ENCODE results near the gene SLC25A23.
A peak's percentile ranks its signal among the peaks of the same experiment; 100 is the strongest.
"Not testable (repeated sequence)": the region's sequence is repeated elsewhere in the genome, so short reads cannot be mapped to it uniquely, and the experiment has no call there.

SLC25A23 gene

DNA sequence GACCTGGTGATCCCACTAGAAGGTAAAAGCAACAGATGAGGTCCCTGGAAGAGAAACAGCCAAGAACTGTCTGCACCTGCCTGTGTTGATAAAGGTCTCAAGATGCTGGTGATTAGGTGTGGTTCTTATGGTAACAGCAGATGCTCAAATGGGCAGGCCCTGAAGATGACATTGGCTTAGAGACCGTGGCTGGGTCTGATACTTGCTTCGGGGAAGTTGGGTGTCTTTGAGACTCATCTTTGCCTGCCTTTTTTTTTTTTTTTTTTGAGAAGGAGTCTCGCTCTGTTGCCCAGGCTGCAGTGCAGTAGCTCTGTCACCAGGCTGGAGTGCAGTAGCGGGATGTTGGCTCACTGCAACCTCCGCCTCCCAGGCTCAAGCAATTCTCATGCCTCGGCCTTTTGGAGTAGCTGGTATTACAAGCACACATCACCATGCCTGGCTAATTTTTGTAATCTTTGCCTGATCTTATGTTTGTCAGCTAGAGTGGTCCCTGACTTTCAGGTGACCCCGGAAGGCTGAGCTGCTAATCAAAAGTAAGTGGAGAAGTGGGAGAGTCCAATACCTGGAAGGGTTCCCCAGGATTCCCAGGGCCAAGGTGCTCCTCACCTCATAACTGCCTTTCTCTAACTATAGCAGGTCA lies 7.9 kb downstream of the SLC25A23 start:
- H3K4me1 Mint-ChIP-seq, result no peaks in the 10 kb centered on the region
- no peak overlapping the region for H3K27ac Mint-ChIP-seq
- H3K4me3 Mint-ChIP-seq, result no peak overlapping the region
- ATAC-seq, result no peak
- peaks cover 4% of the 10 kb centered on the region for H3K9me3 Mint-ChIP-seq
- H3K27me3 Mint-ChIP-seq, result no peaks in the 10 kb centered on the region
- H3K36me3 Mint-ChIP-seq, result peaks cover 63% of the 10 kb centered on the region

DNA sequence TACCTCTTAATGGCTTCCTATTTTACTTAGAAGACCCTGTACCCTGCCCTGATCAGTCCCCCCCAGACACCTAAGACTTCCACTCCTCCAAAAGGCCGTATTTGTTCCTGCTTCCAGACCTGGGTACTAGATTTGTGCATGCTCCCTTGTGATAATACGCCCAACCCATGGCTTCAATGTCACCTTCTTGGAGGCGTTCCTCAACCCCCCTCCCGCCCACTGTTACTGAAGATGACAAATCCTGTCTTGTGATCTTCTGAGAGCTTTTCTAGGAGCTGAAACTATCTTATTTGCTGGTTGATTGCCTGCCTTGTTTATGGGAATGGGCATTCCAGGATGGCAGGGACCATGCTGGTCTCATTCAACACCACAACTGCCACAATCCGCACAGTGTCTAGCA lies 9.4 kb downstream of the SLC25A23 start:
- no peak for ATAC-seq
- Mint-ChIP-seq H3K27ac (no peak overlapping the region), H3K36me3 (peaks cover 65% of the 10 kb centered on the region), H3K4me3 (no peak overlapping the region), H3K27me3 (no peaks in the 10 kb centered on the region), H3K4me1 (no peaks in the 10 kb centered on the region), H3K9me3 (peaks cover 5% of the 10 kb centered on the region)

GRCh38 chr19:6448045-6448444 lies 11.5 kb downstream of the SLC25A23 start:
- Mint-ChIP-seq H3K4me1 (no peaks in the 10 kb centered on the region), H3K36me3 (peaks cover 51% of the 10 kb centered on the region), H3K9me3 (peaks cover 2% of the 10 kb centered on the region), H3K4me3 (no peak overlapping the region), H3K27me3 (no peaks in the 10 kb centered on the region), H3K27ac (no peak overlapping the region)
- ATAC-seq, result no peak

DNA sequence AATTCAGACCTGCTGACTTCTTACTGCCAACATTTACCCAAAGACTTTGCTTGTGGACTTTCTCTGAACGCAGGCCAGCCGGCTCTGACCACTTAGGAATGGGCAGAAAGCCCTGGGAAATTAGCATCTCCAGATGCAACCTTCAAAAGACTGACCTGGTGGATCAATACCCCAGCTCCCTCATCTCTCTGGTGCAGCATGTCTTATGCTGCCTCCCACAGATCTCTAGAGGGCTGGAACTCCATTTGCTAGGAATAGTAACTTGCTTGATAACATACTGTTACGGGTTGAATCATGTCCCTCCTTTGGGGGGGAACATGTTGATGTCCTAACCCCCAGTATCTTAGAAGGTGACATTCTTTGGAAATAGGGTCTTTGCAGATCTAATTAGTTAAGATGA lies 13.1 kb downstream of the SLC25A23 start:
- H3K9me3 Mint-ChIP-seq, result peaks cover 2% of the 10 kb centered on the region
- H3K4me3 Mint-ChIP-seq, result no peak overlapping the region
- no peaks in the 10 kb centered on the region for H3K4me1 Mint-ChIP-seq
- peaks cover 39% of the 10 kb centered on the region for H3K36me3 Mint-ChIP-seq
- ATAC-seq, result no peak
- no peak overlapping the region for H3K27ac Mint-ChIP-seq
- H3K27me3 Mint-ChIP-seq, result no peaks in the 10 kb centered on the region

DNA sequence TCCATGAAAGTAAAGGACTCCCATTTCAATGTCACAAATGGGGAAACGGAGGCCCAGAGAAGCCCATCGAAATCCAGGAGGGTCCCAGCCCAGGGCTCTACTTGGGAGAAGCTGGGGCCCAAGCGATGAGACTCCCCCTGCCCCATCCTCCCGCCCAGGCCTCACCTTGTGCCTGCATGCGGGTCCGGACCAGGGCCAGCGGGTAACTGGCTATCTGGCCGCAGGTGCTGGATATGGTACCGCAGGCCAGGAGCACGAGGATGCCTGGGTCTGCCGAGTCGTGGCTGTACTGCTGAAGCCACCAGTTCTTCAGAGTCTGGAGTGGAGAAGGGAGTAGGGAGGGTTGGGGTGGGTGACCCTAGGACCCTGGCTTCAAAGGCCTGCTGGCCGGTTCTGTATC lies 15.6 kb downstream of the SLC25A23 start:
- peaks cover 6% of the 10 kb centered on the region for H3K4me1 Mint-ChIP-seq
- peaks cover 2% of the 10 kb centered on the region for H3K9me3 Mint-ChIP-seq

DNA sequence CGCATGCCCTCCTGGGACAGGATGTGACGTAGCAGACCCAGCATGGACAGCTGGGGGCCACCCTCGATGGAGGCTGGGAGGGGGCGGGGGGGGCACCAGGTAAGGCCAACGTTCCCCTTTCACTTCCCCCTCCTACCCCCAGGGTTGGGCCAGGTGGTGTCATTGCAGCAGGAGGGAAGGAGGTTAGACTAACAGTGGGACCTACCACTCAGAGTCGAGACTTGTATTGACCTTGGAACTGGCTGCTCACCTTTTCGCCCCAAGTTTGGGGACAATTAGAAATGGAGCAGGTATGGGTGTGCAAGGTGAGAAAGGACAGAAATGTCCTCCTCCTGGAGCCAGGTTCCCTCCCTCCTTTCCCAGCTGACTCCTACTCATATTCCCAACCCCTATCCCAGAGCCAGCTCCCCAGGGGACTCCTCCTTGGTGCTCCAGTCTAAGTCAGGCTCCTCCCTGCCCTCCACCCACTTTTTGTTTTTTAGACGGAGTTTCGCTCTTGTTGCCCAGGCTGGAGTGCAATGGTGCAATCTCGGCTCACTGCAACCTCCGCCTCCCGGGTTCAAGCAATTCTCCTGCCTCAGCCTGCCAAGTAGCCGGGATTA lies 17.4 kb downstream of the SLC25A23 start:
- Mint-ChIP-seq H3K36me3 (peaks cover 35% of the 10 kb centered on the region), H3K4me3 (no peak overlapping the region)
- ATAC-seq, result no peak

More for the DNA sequence above, 15.6 kb downstream of the SLC25A23 start:
- Mint-ChIP-seq H3K27me3 (no peaks in the 10 kb centered on the region), H3K27ac (no peak overlapping the region), H3K4me3 (no peak overlapping the region), H3K36me3 (peaks cover 35% of the 10 kb centered on the region)
- no peak for ATAC-seq

GRCh38 chr19:6440905-6441304 lies 18.7 kb downstream of the SLC25A23 start:
- Mint-ChIP-seq H3K27ac (peak overlapping the region; percentile 48), H3K9me3 (peaks cover 2% of the 10 kb centered on the region), H3K36me3 (peaks cover 24% of the 10 kb centered on the region), H3K27me3 (no peaks in the 10 kb centered on the region), H3K4me1 (peaks cover 6% of the 10 kb centered on the region), H3K4me3 (no peak overlapping the region)
- no peak for ATAC-seq

More for the DNA sequence above, 17.4 kb downstream of the SLC25A23 start:
- Mint-ChIP-seq H3K27ac (no peak overlapping the region), H3K9me3 (peaks cover 2% of the 10 kb centered on the region), H3K27me3 (no peaks in the 10 kb centered on the region), H3K4me1 (peaks cover 6% of the 10 kb centered on the region)

GRCh38 chr19:6439743-6440142 lies 19.8 kb downstream of the SLC25A23 start:
- no peaks in the 10 kb centered on the region for H3K9me3 Mint-ChIP-seq
- H3K27ac Mint-ChIP-seq, result peak overlapping the region; percentile 63
- H3K4me1 Mint-ChIP-seq, result peaks cover 6% of the 10 kb centered on the region
- H3K4me3 Mint-ChIP-seq, result no peak overlapping the region
- ATAC-seq, result no peak
- peaks cover 14% of the 10 kb centered on the region for H3K36me3 Mint-ChIP-seq
- H3K27me3 Mint-ChIP-seq, result no peaks in the 10 kb centered on the region

DNA sequence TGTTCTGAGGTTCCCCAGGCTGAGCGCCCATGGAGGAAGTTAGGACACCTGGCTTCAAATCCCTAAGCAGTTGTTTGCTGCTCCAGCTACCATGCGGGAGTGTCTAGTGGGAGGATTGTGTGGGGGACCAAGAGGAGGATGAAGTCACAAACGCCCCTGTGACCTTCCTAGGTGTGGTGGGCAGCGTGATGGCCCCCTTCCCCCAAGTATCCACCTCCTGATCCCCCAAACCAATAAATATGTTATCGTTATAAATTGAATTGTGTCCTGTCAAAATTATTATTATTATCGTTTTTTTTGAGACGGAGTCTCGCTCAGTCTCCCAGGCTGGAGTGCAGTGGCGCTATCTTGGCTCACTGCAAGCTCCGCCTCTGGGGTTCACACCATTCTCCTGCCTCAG lies 25.9 kb downstream of the SLC25A23 start, which contains the start of gene SLC25A41:
Gene SLC25A41, minus strand, starts transcription at position 101 of the 400 bp plus-strand sequence. Its CDS starts 70 bp downstream, at position 31.
- Mint-ChIP-seq H3K9me3 (no peaks in the 10 kb centered on the region), H3K4me1 (no peaks in the 10 kb centered on the region), H3K27ac (no peak within 1 kb of the TSS), H3K27me3 (peaks cover 9% of the 10 kb centered on the region), H3K4me3 (no peak within 1 kb of the TSS), H3K36me3 (no peaks in the 10 kb centered on the region)
- ATAC-seq, result no peak

DNA sequence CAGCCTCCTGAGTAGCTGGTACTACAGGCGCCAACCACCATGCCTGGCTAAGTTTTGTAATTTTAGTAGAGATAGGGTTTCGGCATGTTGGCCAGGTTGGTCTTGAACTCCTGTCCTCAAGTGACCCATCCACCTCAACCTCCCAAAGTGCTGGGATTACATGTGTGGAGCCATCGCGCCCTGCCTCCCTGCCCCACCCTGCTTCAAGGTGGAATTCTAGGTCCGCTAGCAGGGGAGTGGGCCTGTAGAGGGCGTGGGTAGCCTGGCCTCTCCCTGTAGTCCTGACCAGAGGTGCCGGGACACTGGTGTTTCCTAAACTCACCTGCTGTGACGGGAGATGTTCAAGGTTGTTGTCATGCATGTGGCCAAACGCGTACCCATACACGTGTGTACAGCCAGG lies 26.4 kb downstream of the SLC25A23 start:
- no peaks in the 10 kb centered on the region for H3K36me3 Mint-ChIP-seq
- no peak overlapping the region for H3K4me3 Mint-ChIP-seq
- no peak for ATAC-seq
- no peaks in the 10 kb centered on the region for H3K9me3 Mint-ChIP-seq
- H3K27ac Mint-ChIP-seq, result no peak overlapping the region
- peaks cover 9% of the 10 kb centered on the region for H3K27me3 Mint-ChIP-seq
- H3K4me1 Mint-ChIP-seq, result no peaks in the 10 kb centered on the region

DNA sequence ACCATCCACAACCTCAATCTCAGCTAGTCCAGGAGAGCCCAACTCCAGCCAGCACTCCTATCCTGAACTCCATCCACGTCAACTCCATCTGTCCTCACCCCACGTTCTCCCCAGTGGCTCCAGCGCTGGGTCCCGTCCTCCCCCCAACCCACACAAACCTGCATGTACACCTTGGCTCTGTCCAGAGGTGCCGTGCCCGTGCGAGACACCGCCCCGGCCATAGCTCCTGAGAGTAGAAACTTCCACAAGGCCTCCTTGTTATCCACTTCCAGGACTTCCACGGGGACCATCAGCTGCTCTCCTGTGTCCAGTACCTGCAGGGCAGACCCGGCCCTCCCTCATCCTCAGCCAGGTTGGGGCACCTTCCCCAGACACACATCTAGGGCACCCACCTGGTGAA lies 27.7 kb downstream of the SLC25A23 start:
- Mint-ChIP-seq H3K36me3 (no peaks in the 10 kb centered on the region), H3K9me3 (no peaks in the 10 kb centered on the region), H3K27ac (no peak overlapping the region), H3K27me3 (peaks cover 9% of the 10 kb centered on the region), H3K4me3 (no peak overlapping the region), H3K4me1 (no peaks in the 10 kb centered on the region)
- peak; percentile 20 for ATAC-seq

DNA sequence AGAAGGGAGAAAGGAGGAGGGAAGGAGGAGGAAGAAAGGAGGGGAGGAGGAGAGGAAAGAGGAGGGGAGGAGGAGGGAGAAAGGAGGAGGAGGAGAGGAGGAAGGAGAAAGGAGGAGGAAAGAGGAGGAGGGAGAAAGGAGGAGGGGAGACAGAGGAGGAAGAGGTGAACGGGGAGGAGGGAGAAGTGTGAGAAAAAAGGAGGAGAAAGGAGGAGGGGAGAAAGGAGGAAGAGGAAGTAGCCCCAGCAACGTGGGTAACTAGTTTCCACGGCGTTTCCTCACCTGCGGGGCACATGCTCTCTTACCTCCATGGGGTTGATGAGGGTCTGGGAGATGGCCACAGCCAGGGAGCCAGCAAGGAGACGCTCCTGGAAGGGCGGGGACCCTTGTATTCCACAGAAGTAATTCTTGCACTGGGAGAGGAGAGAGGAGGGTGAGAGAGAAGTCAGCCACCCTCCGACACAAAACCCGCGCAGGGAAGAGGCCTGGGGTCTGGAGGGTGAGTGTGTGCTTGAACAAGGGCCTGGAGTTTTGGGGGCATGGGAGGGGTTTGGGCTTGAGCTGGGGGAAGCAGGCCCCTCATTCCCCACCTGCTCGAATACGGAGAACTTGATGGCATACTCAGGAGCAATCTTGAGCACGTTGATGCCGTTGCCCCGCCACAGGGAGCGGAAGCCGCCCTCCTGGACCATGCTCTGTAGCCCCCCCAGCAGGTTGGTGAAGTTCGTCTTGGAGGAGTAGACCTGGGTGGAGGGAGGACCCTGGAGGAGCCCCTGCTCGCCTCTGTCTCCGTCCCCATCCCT lies 30.0 kb downstream of the SLC25A23 start:
- Mint-ChIP-seq H3K27ac (no peak overlapping the region), H3K4me1 (peaks cover 6% of the 10 kb centered on the region), H3K27me3 (peaks cover 9% of the 10 kb centered on the region), H3K36me3 (no peaks in the 10 kb centered on the region), H3K9me3 (no peaks in the 10 kb centered on the region), H3K4me3 (no peak overlapping the region)
- ATAC-seq, result no peak

GRCh38 chr19:6428692-6429418 lies 30.7 kb downstream of the SLC25A23 start:
- H3K36me3 Mint-ChIP-seq, H3K4me1 Mint-ChIP-seq, H3K9me3 Mint-ChIP-seq, ATAC-seq, H3K27ac Mint-ChIP-seq, H3K27me3 Mint-ChIP-seq, H3K4me3 Mint-ChIP-seq: not testable (repeated sequence)

GRCh38 chr19:6427131-6427530 lies 32.5 kb downstream of the SLC25A23 start:
- Mint-ChIP-seq H3K9me3 (no peaks in the 10 kb centered on the region), H3K4me3 (no peak overlapping the region), H3K27me3 (peaks cover 9% of the 10 kb centered on the region), H3K4me1 (peaks cover 25% of the 10 kb centered on the region), H3K27ac (no peak overlapping the region), H3K36me3 (peaks cover 4% of the 10 kb centered on the region)
- no peak for ATAC-seq
